WTC11 (cell line): ENCODE data around the gene BATF. TPM values are rescaled to one million over a fixed set of nuclear protein-coding genes. Genes with fewer than 3 reads are reported as not detected.

Experiments
- ATAC-seq: fragments of 200-7000 bp; cut with Tn5 transposase; 2 replicates; pipeline ENCODE4 v1.10.0; 2021; ENCODE audit warnings: mild to moderate bottlenecking, moderate library complexity
- CTCF ChIA-PET: fragments of 300-600 bp; sonication (Branson Sonifier 250); formaldehyde crosslinking; loops from one replicate; lab custom pipeline; 2021; ENCODE audit warnings: antibody characterized with exemption; lab: Charles Lee
- POLR2A ChIA-PET: fragments of 350-600 bp; sonication (Branson Sonifier 250); formaldehyde crosslinking; loops from one replicate; lab custom pipeline; 2021; ENCODE audit warnings: antibody characterized with exemption; lab: Charles Lee
- DNase-seq: peaks from one replicate; pipeline ENCODE4 v3.0.0; 2021; ENCODE audit warnings: low spot score
- H3K27ac Mint-ChIP-seq: 2 replicates; pipeline ENCODE4 v1.8.0; 2021; ENCODE audit warnings: mixed read lengths
- H3K27me3 Mint-ChIP-seq: 2 replicates; pipeline ENCODE4 v1.8.0; 2021; ENCODE audit warnings: low read depth, mild to moderate bottlenecking, moderate library complexity, mixed read lengths
- H3K36me3 Mint-ChIP-seq: 2 replicates; pipeline ENCODE4 v1.8.0; 2021; ENCODE audit warnings: mixed read lengths
- H3K4me1 Mint-ChIP-seq: 2 replicates; pipeline ENCODE4 v1.8.0; 2022; ENCODE audit warnings: mixed read lengths
- H3K4me3 Mint-ChIP-seq: 2 replicates; pipeline ENCODE4 v1.8.0; 2021; ENCODE audit warnings: mild to moderate bottlenecking, moderate library complexity, mixed read lengths
- H3K9me3 Mint-ChIP-seq: 2 replicates; pipeline ENCODE4 v1.8.0; 2021; ENCODE audit warnings: mixed read lengths
- AFF4 ChIP-seq: sonication (generic); formaldehyde crosslinking; IDR thresholded peaks from 2 replicates; pipeline ENCODE4 v1.8.1; 2023; ENCODE audit warnings: mild to moderate bottlenecking, missing genetic modification reagents, borderline replicate concordance
- ATF6 ChIP-seq: sonication (generic); formaldehyde crosslinking; IDR thresholded peaks from 2 replicates; pipeline ENCODE4 v1.8.1; 2023; ENCODE audit warnings: mild to moderate bottlenecking, missing genetic modification reagents
- CDX4 ChIP-seq: fragments of 250-450 bp; sonication (Bioruptor Pico); IDR thresholded peaks from 2 replicates; pipeline ENCODE4 v1.9.0; 2021; ENCODE audit warnings: moderate library complexity, mild to moderate bottlenecking, inconsistent platforms, borderline replicate concordance
- CREB1 ChIP-seq: sonication (generic); formaldehyde crosslinking; IDR thresholded peaks from 2 replicates; pipeline ENCODE4 v1.8.0; 2023; ENCODE audit warnings: mild to moderate bottlenecking, missing genetic modification reagents
- E2F5 ChIP-seq: sonication (generic); formaldehyde crosslinking; IDR thresholded peaks from 2 replicates; pipeline ENCODE4 v1.8.1; 2022; ENCODE audit warnings: mild to moderate bottlenecking, moderate library complexity, missing genetic modification reagents
- EMX1 ChIP-seq: fragments of 250-450 bp; sonication (Bioruptor Pico); IDR thresholded peaks from 2 replicates; pipeline ENCODE4 v1.8.0; 2021; ENCODE audit warnings: mild to moderate bottlenecking
- ETV6 ChIP-seq: sonication (generic); formaldehyde crosslinking; IDR thresholded peaks from 2 replicates; pipeline ENCODE4 v1.8.1; 2022; ENCODE audit warnings: mild to moderate bottlenecking, missing genetic modification reagents
- FOXK1 ChIP-seq: sonication (generic); formaldehyde crosslinking; IDR thresholded peaks from 2 replicates; pipeline ENCODE4 v1.8.0; 2022; ENCODE audit warnings: mild to moderate bottlenecking, moderate library complexity, missing genetic modification reagents
- FOXP4 ChIP-seq: sonication (generic); formaldehyde crosslinking; IDR thresholded peaks from 2 replicates; pipeline ENCODE4 v1.8.0; 2022; ENCODE audit warnings: mild to moderate bottlenecking, missing genetic modification reagents
- GABPB1 ChIP-seq: sonication (generic); formaldehyde crosslinking; IDR thresholded peaks from 2 replicates; pipeline ENCODE4 v1.8.1; 2023; ENCODE audit warnings: mild to moderate bottlenecking, missing genetic modification reagents
- GRHL2 ChIP-seq: fragments of 250-450 bp; sonication (Bioruptor Pico); IDR thresholded peaks from 2 replicates; pipeline ENCODE4 v1.8.0; 2022; ENCODE audit warnings: mild to moderate bottlenecking, moderate library complexity; ENCODE audit not compliant: insufficient replicate concordance, severe bottlenecking
- GTF2I ChIP-seq: fragments of 250-450 bp; sonication (Bioruptor Pico); conservative IDR thresholded peaks from 2 replicates; pipeline ENCODE4 v1.4.0; 2021; ENCODE audit warnings: mild to moderate bottlenecking
- IRF2 ChIP-seq: sonication (generic); formaldehyde crosslinking; IDR thresholded peaks from 2 replicates; pipeline ENCODE4 v1.8.0; 2022; ENCODE audit warnings: low read depth, missing genetic modification reagents, borderline replicate concordance
- PRRX2 ChIP-seq: fragments of 250-450 bp; sonication (Bioruptor Pico); IDR thresholded peaks from 2 replicates; pipeline ENCODE4 v1.8.0; 2021; ENCODE audit warnings: mild to moderate bottlenecking
- RORB ChIP-seq: fragments of 250-450 bp; sonication (Bioruptor Pico); IDR thresholded peaks from 2 replicates; pipeline ENCODE4 v1.9.0; 2021; ENCODE audit warnings: mild to moderate bottlenecking
- TCF7 ChIP-seq: sonication (generic); formaldehyde crosslinking; IDR thresholded peaks from 2 replicates; pipeline ENCODE4 v1.8.0; 2022; ENCODE audit warnings: mild to moderate bottlenecking, low read depth, missing genetic modification reagents, moderate library complexity
- ZMAT4 ChIP-seq: fragments of 250-450 bp; sonication (Bioruptor Pico); IDR thresholded peaks from 2 replicates; pipeline ENCODE4 v1.9.0; 2021; ENCODE audit warnings: mild to moderate bottlenecking
- ZNF121 ChIP-seq: sonication (generic); formaldehyde crosslinking; IDR thresholded peaks from 2 replicates; pipeline ENCODE4 v1.8.0; 2023; ENCODE audit warnings: missing genetic modification reagents
- ZNF232 ChIP-seq: sonication (generic); formaldehyde crosslinking; IDR thresholded peaks from 2 replicates; pipeline ENCODE4 v1.8.0; 2022; ENCODE audit warnings: mild to moderate bottlenecking, missing genetic modification reagents
- ZSCAN18 ChIP-seq: fragments of 250-450 bp; sonication (Bioruptor Pico); IDR thresholded peaks from 2 replicates; pipeline ENCODE4 v2.1.2; 2022; ENCODE audit warnings: mild to moderate bottlenecking, moderate library complexity
- total RNA-seq: library from RNA; stranded (reverse); gene quantifications from 3 replicates; pipeline ENCODE4 v1.2.3, GENCODE V29; 2021
- TF ChIP-seq, protein P1 (sequence below): sonication (generic); formaldehyde crosslinking; IDR thresholded peaks from 2 replicates; pipeline ENCODE4 v1.8.0; 2023; ENCODE audit warnings: missing genetic modification reagents, mild to moderate bottlenecking, borderline replicate concordance

Gene BATF
- total RNA-seq, 1 experiment from 2014 or later = not detected

GRCh38 chr14:75547552-75548250 is 25.4 kb downstream of the BATF start (continued):
- no peak for TF ChIP-seq AFF4 (CRISPR knock-in tag)
- TF ChIP-seq FOXK1 = no peak
- no peak for TF ChIP-seq FOXP4 (CRISPR knock-in tag)
- no peak for TF ChIP-seq ATF6 (CRISPR knock-in tag)
- TF ChIP-seq E2F5 = no peak
- TF ChIP-seq TCF7 = no peak
- TF ChIP-seq ZSCAN18 = no peak
- no peak for TF ChIP-seq ETV6

GRCh38 chr14:75548544-75548943 is 26.3 kb downstream of the BATF start:
- Mint-ChIP-seq H3K27ac (no peak overlapping the region), H3K9me3 (no peaks in the 10 kb centered on the region), H3K27me3 (peaks cover 3% of the 10 kb centered on the region; the same call in 1 of the 2 replicates), H3K4me3 (no peak overlapping the region), H3K36me3 (no peaks in the 10 kb centered on the region), H3K4me1 (0 out of 2 replicates have a peak, but pooled peaks cover 2% of the 10 kb centered on the region)
- CTCF ChIA-PET = interaction anchor here (1.2 kb wide), 1 partner anchor 13 kb away, joined by 3 read pairs; no protein-coding TSS in a partner anchor
- no peak for DNase-seq
- ATAC-seq = no peak
- POLR2A ChIA-PET = no interaction called here
- TF ChIP-seq TCF7 (no peak), CREB1 (CRISPR knock-in tag) (no peak), GRHL2 (CRISPR knock-in tag) (no peak), RORB (CRISPR knock-in tag) (no peak), GTF2I (CRISPR knock-in tag) (no peak), IRF2 (CRISPR knock-in tag) (no peak), GABPB1 (CRISPR knock-in tag) (no peak), CDX4 (CRISPR knock-in tag) (no peak), EMX1 (CRISPR knock-in tag) (no peak), PRRX2 (CRISPR knock-in tag) (no peak), ZNF232 (CRISPR knock-in tag) (no peak), ZNF121 (CRISPR knock-in tag) (no peak), ZMAT4 (no peak)
- TF ChIP-seq, protein P1, sequence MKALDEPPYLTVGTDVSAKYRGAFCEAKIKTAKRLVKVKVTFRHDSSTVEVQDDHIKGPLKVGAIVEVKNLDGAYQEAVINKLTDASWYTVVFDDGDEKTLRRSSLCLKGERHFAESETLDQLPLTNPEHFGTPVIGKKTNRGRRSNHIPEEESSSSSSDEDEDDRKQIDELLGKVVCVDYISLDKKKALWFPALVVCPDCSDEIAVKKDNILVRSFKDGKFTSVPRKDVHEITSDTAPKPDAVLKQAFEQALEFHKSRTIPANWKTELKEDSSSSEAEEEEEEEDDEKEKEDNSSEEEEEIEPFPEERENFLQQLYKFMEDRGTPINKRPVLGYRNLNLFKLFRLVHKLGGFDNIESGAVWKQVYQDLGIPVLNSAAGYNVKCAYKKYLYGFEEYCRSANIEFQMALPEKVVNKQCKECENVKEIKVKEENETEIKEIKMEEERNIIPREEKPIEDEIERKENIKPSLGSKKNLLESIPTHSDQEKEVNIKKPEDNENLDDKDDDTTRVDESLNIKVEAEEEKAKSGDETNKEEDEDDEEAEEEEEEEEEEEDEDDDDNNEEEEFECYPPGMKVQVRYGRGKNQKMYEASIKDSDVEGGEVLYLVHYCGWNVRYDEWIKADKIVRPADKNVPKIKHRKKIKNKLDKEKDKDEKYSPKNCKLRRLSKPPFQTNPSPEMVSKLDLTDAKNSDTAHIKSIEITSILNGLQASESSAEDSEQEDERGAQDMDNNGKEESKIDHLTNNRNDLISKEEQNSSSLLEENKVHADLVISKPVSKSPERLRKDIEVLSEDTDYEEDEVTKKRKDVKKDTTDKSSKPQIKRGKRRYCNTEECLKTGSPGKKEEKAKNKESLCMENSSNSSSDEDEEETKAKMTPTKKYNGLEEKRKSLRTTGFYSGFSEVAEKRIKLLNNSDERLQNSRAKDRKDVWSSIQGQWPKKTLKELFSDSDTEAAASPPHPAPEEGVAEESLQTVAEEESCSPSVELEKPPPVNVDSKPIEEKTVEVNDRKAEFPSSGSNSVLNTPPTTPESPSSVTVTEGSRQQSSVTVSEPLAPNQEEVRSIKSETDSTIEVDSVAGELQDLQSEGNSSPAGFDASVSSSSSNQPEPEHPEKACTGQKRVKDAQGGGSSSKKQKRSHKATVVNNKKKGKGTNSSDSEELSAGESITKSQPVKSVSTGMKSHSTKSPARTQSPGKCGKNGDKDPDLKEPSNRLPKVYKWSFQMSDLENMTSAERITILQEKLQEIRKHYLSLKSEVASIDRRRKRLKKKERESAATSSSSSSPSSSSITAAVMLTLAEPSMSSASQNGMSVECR (CRISPR knock-in tag) = no peak
